Neural progenitor cell (in vitro differentiated cells): Measurements from ENCODE around the gene CACHD1.

ENCODE experiments used
- EZH2 ChIP-seq: fragments of 200-600 bp; sonication (generic); IDR thresholded peaks from 2 replicates; pipeline ENCODE4 v1.6.1; 2017; ENCODE audit warnings: antibody characterized with exemption, mild to moderate bottlenecking, moderate library complexity
- TF ChIP-seq, protein P1 (sequence below): fragments of 200-600 bp; sonication (generic); IDR thresholded peaks from 2 replicates; pipeline ENCODE4 v1.5.1; 2017; ENCODE audit warnings: antibody characterized with exemption, mild to moderate bottlenecking

GRCh38 chr1:64669098-64669675 lies 199.3 kb downstream of the CACHD1 start:
- TF ChIP-seq, protein P1, sequence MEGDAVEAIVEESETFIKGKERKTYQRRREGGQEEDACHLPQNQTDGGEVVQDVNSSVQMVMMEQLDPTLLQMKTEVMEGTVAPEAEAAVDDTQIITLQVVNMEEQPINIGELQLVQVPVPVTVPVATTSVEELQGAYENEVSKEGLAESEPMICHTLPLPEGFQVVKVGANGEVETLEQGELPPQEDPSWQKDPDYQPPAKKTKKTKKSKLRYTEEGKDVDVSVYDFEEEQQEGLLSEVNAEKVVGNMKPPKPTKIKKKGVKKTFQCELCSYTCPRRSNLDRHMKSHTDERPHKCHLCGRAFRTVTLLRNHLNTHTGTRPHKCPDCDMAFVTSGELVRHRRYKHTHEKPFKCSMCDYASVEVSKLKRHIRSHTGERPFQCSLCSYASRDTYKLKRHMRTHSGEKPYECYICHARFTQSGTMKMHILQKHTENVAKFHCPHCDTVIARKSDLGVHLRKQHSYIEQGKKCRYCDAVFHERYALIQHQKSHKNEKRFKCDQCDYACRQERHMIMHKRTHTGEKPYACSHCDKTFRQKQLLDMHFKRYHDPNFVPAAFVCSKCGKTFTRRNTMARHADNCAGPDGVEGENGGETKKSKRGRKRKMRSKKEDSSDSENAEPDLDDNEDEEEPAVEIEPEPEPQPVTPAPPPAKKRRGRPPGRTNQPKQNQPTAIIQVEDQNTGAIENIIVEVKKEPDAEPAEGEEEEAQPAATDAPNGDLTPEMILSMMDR, result no peak
- no peak for TF ChIP-seq EZH2
